Right kidney (tissue), 1 donor: ENCODE data around the gene HLA-DOA.

Source experiments
- DNase-seq: peaks from one replicate; pipeline ENCODE4 v3.0.0-alpha.2; 2016

The HLA-DOA gene

DNA sequence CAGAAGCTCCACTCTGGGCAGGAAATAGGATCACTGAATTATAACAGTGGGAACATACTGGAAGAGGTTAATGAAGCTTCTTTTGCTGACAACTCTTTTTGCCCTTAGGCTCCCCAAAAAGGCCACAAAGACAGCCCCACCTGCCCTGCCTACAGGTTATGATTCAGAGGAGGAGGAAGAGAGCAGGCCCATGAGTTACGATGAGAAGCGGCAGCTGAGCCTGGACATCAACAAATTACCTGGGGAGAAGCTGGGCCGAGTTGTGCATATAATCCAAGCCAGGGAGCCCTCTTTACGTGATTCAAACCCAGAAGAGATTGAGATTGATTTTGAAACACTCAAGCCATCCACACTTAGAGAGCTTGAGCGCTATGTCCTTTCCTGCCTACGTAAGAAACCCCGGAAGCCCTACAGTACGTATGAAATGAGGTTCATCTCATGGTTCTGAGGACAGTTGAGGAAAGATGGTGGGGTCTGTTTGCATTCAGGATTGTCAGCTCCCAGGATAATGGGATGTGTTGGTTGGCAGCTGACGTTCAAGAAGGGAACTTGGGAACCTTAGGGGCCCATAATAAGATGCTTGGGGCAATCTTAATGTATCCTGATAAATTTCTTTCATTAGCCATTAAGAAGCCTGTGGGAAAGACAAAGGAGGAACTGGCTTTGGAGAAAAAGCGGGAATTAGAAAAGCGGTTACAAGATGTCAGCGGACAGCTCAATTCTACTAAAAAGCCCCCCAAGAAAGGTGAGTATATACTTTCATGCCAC lies 29.5 kb downstream of the HLA-DOA start:
- no peak for DNase-seq

DNA sequence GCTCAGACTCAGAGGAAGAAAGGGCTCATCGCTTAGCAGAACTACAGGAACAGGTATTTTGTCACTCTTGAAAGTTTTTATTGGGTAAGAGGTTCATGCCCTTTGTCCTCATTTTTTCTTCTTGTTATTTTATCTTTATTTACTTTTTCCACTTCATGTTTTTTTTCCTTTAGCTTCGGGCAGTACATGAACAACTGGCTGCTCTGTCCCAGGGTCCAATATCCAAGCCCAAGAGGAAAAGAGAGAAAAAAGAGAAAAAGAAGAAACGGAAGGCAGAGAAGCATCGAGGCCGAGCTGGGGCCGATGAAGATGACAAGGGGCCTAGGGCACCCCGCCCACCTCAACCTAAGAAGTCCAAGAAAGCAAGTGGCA lies 31.5 kb downstream of the HLA-DOA start:
- no peak for DNase-seq

DNA sequence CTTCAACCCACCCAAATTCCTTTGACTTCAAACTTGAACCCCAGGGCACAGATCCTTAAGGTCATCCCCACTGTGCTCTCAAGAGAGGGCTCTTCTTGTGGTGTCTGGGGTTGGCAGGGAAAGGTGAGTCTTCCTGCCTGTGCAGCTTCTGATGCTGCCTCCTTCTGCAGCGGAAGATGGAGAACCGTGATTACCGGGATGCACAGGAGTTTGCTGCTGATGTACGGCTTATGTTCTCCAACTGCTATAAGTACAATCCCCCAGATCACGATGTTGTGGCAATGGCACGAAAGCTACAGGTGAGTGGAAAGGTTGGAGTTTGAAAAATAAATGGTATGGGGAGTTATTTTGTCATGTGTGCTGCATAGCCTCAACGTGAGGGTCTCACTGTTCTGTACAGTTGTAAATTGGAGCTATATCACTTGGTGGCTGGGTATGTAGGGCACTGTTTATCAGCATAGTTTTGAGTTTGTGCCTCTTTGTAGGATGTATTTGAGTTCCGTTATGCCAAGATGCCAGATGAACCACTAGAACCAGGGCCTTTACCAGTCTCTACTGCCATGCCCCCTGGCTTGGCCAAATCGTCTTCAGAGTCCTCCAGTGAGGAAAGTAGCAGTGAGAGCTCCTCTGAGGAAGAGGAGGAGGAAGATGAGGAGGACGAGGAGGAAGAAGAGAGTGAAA lies 32.0 kb downstream of the HLA-DOA start:
- DNase-seq: no peak

DNA sequence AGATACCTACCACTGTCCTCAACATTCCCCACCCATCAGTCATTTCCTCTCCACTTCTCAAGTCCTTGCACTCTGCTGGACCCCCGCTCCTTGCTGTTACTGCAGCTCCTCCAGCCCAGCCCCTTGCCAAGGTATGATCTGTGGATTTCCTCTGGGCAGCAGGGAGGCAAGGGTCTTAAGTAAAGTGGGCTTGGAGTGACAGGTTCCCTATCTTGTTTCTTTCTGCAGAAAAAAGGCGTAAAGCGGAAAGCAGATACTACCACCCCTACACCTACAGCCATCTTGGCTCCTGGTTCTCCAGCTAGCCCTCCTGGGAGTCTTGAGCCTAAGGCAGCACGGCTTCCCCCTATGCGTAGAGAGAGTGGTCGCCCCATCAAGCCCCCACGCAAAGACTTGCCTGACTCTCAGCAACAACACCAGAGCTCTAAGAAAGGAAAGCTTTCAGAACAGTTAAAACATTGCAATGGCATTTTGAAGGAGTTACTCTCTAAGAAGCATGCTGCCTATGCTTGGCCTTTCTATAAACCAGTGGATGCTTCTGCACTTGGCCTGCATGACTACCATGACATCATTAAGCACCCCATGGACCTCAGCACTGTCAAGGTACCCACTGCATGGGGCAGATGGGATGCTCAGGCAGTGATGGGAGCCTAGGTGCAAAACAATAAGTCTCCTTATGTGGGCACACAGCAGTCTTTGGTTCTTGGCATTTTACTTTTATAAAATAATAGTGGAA lies 32.9 kb downstream of the HLA-DOA start:
- DNase-seq: no peak

DNA sequence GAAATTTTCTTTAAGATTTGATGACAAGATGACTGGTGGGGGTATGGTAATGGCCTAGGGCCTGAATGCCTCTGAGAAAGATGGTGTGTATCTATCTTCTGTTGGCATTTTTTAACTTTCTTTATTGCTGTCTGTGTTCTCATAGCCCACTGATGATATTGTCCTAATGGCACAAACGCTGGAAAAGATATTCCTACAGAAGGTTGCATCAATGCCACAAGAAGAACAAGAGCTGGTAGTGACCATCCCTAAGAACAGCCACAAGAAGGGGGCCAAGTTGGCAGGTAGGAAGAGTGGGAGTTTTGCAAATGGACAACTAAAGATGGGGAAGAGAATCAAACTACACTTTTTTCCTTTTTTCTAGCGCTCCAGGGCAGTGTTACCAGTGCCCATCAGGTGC lies 33.5 kb downstream of the HLA-DOA start:
- no peak for DNase-seq

DNA sequence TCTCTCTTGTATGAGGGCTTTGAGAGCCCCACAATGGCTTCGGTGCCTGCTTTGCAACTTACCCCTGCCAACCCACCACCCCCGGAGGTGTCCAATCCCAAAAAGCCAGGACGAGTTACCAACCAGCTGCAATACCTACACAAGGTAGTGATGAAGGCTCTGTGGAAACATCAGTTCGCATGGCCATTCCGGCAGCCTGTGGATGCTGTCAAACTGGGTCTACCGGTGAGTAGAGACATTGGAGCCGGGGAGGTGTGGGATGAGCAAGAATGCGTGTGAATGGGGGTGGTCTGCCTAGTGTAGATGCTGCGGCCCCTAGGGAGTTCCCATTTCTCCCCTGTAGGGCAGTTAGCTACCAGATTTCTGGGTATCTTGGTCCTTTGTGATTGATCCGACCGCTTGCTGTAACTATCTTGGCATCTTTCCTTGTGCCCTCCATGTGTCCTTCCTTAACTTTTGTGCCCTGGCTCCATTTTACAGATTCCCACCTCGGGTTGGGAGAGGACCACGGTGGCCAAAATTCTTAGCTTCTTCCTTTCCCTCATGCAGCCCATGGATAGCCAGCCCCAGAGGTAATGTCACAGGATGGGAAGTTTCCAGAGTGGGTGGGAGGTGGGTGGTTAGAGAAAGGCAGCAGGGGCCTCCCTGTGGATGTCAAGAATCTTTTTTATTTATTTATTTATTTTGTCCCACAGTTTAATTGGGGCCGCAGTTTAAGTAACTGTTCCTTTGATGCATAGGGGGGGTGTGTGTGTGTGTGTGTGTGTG lies 34.7 kb downstream of the HLA-DOA start:
- no peak for DNase-seq

DNA sequence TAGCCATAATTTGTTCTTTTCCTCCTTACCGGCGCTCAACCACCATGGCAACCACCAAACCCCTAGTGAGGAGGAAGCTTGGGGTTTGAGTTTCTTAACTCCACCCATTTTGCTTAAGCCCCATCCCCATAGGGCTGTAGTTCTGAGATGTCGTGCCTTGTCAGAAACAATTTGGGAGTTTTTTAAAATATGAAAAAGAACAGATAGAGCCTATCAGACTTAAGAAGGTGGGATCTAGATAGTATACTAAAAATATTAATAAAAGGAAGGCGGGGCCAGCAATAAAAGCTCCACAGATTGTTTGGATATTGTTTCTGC lies 35.4 kb downstream of the HLA-DOA start:
- no peak for DNase-seq

DNA sequence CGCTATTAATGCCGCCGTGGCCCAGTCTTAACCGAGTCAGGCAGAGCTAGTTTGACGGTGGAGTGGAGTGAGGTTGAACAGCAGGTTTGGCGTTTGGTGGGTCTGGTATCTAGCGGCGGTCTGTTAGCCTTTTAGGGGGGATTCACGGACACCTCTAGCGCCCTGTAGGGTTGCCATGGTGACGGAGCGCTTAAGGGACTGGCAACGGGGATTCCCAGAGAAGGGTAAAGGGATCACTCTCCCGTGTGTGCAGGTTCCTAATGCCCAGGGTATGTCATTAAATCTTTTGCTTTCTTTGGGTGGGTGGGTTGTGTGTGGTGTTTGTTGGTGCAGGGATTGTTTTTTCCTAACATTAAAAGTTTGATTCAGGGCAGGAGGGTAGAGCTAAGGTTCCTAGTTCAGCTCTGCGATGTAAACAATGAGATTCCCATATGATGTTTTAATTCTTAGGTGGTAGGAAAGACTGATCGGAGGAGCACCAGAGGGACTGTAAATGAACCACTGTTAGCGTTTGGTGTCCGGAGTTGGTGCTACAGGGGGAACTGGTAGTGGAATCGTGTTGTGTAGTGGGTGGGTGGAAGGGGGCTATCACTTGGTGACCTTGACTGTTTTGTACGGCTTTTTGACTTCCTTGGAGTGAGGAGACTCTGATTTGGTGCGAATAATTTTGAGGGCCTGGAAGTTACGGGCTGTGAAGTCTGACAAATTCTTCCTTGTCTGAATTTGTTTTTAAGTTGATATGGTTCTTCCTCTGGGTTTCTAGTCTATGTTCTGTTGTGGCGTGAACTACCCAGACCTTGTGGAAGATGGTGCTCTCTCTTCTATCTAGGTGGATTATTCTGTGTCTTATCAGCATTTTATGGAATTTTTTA lies 36.0 kb downstream of the HLA-DOA start:
- DNase-seq: peak; percentile 32

DNA sequence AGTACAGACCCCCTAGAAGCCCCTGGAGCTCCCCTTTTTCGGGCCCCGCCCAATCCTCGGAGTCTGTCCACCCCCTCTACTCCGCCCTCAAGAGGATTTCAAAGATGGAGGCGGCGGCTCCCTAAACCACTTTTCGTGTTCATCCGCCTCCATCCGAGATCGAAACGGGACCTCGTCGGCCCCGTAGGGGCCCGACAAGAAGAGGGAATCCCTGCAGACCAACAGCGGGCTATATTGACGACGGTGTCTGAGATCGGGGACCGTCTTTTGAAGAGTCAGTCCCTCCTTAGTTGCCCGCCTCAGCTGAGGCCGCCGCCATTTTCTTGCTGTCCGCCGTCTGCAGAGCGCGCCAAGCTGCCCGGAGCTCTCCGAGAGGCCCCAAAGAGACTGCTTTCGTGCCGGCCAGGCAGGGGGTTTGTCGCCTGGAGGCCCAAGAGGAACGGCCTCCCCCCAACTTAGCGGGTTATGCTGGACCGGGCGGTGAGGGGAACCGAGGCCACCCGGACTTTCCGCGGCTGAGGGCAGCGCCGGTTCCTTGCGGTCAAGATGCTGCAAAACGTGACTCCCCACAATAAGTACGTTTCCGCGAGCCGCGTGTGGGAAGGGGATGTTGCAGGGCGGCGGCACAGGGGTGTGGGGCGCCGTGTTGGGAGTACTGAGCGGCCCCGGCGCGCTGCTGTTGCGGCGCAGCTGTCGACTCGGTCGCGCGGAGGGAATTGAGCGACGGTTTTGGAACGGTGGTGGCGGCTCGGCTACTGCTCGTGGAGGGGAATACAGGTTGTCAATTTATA lies 36.8 kb downstream of the HLA-DOA start:
- peak; percentile 57 for DNase-seq

DNA sequence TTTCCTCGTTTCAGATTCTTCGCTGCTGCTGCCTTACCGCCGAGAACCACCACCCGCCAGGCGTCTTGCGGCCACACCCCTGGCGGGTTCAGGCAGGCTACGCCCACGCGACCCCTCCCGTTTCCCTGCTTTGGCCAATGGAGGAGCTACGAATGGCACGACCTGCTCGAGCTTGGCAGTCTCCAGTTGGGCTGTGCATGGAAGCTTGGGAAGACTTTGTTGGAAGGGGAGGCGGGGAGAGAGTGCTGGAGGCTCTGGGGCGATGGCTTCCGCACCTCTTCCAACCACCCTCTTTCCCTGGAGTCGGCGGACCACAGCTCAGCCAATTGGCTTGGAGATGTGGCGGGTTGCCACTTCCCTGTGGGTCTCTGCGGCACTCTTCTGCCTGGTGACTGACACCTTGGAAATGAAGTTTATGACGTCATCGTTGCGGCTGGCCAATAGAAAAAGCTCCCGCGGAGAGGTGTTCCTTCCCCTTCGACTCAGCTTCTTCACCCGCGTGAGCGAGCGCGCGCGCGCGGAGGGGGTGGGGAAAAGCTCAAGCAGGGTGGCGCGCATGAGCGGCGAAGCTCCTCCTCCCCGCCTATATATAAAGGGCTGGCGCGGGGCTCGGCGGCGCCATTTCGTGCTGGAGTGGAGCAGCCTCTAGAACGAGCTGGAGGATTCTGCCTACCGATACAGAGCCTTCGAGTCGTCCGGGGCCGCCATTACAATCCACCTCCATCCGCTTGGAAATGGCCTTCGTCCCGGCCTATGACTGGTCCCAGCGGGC lies 37.6 kb downstream of the HLA-DOA start:
- peak; percentile 98 for DNase-seq

DNA sequence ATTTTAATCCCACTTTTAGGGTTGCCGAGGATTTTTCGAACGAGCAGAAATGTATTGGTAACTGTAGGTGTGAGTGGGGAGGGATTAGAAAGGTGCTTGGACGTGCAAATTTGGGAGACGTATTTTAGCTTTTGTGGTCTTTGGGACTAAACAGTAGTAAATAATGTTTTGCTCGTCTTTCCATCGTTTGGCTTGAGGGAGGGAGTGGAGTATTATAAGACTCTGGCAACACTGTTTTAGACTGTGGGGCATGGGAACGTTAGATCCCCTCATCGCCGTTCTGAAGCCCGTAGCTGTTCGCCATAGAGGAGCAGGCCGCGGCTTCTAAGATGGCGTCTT lies 38.2 kb downstream of the HLA-DOA start:
- DNase-seq: no peak

DNA sequence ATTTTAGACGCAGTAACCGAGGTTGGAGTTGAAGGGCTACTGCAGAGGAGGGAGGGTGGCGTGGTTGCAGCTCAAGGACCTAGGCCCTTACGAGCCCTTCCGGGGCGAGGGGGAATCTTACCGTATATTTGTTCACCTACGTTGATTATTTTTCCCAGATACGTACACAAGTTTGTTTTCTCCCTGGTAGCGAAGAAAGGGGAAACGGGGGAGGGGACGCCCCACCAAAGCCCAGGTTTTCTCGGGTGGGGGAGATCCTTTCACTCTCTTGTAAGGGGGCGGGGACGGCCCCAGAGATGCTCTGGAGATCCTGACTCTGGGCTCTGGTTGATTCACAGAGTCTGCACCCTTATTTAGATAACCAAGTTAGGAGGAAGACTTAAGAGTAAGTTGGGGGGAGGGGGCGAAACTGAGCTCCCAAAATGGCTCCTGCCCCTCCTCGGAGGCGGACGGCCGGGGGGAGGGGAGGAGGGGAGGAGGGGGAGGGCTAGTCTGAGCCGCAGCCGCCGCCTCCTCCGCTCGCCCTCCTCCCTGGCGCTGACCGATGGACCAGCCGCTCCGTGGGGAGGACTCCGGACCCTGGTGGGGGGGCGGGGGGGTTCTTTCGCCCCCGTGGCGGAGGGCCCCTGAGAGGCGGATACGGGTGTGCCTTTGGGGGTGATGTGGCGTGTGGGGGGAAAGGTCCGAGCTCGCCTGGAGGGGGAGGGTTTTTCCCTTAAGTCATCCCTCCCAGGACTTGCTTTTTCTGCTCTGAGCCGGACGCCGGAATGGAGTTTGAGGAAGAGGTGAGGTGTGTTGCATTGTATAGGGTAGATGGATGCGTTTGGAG lies 38.8 kb downstream of the HLA-DOA start:
- DNase-seq: peak; percentile 93

DNA sequence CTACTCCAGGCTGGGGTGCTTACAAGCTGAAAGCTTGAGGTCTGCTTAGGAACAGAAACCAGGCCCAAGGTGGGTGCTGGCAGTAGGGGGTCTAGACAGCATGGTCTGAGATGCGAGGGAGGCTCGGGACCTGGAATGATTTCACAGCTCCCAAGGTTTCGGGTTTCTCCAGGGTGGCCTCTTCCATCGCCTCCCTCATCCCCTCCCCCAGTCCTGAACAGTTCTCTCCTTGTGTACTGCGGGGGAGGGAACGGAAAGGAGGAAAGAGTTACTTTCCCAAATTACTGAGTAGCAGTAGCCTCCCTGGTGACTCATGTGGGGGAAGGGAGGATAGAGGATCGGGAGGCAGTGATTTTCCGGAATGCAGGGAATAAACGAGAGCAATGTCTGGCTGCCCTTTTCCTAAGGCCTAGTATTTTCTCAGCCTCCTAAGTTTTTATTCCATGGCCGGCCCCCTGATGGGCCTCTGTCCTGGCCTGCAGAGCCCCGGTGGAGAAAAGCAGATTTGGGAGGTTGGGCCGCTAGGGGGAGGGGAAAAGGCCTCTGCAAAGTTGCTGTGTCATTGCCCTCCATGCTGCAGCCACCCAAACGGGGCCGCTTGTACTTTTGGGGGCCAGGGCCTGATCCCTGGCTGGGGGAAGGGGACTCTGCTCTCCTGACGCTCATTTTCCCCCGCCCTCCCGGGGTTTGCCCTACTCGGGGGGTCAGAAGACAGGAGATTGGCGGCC lies 39.5 kb downstream of the HLA-DOA start:
- DNase-seq: peak; percentile 96

DNA sequence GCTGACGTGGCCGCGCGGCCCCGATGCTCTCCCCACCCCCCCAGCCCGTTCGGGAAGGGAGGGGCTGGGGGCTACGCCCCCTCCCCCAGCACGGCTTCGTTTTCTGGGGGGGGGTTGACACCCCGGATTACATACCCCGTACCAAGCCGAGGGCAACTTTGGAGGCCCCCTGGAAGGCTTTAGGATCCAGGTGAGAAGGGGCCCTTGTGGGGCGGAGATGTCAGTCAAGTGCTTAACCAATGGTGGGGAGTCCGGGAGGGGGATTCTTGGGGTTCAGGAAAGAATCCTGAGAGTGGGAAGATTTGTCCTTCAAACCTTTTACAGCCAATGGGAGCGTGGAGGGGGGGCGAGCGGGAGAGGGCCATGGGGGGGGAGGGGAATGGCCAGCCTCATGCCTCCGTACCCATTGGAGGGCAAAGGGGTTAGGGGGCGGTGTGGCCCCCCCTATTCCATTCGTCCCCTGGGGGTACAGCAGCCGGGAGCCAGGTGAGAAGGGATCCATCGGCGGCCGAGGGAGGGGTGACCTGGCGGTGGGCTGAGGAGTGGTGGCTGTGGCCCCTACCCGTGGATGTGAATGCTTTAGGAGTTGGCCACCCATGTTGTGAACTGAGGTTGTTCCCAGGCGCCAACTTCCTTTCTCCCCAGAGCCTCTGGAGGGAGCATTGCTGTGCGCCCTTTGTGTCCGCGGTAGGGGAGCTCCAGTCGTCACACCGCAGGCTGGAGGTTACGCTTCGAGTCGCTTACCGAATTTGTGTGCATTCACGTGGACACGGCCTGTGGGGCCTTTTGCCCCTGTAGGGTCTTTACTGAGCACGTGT lies 40.3 kb downstream of the HLA-DOA start:
- DNase-seq: peak; percentile 87

DNA sequence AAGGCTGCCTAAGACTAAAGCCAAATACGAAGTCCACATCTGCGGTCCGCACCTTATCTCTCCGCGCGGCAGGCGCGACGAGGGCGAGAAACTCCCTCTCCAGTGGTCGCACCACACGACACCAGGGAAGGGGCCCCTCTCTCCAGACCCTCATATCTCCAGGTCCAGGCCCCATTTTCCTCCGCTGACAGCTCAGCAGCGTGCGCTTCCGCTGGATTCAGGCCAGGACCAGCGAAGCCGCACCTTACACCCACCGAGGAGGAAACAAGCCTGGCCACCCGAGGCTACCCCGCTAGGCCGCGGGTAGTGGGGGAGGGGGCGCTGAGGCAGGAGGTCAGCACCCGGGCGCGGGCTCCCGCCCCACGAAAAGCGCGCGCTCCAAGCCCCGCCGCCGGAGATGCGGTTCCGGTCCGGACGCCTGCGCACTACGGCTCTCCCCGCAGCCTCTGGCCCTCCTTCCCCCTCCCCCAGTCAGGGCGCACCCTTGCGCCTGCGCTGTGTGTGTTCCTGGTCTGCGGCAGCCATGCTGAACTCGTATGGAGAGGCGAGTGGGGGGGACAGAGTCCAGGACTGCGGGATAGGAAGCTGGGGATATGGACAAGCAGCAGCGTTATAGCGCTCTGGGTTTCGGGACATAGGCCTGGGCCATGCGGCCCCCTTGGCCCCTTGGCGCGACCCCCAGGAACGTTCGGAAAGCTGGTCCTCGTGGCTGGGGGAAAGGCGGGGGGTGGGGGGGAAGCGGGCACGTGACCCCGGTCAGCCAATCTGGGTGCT lies 41.1 kb downstream of the HLA-DOA start, which contains the start of gene BRD2:
Gene BRD2 (plus strand): TSS at position 502 of the 774 bp plus-strand sequence. CDS start 4,305 bp downstream, outside the sequence.
- peak; percentile 99 for DNase-seq
